Bronchial epithelial cell (primary cell): ENCODE results near the gene ABCB1. TPM values are rescaled to one million over a fixed set of nuclear protein-coding genes. Genes with fewer than 3 reads are reported as not detected.

Experiments used
- DNase-seq: peaks from one replicate; pipeline ENCODE4 v3.0.0-alpha.2; 2010; ENCODE audit warnings: low read depth
- FAIRE-seq: peaks from 2 replicates; lab custom pipeline; 2011; peaks lifted over from hg19 to GRCh38; lab: Jason Lieb, UNC
- H3K27me3 ChIP-seq: 2 replicates; pipeline ENCODE4 v1.5.1; 2011; ENCODE audit warnings: low read length; ENCODE audit not compliant: control insufficient read depth, insufficient read depth
- H3K36me3 ChIP-seq: 2 replicates; pipeline ENCODE4 v1.5.1; 2011; ENCODE audit warnings: low read length; ENCODE audit not compliant: control insufficient read depth, insufficient read depth
- H3K4me3 ChIP-seq: 2 replicates; pipeline ENCODE4 v1.5.1; 2011; ENCODE audit warnings: mild to moderate bottlenecking, low read depth, low read length, control low read depth
- CTCF ChIP-seq: IDR thresholded peaks from 2 replicates; pipeline ENCODE4 v1.5.1; 2011; ENCODE audit warnings: mild to moderate bottlenecking, moderate library complexity, low read length, control low read depth, inconsistent platforms; ENCODE audit not compliant: insufficient read depth, severe bottlenecking
- total RNA-seq: library from RNA; depleted of rRNA; stranded (reverse); fragments of >200 nt; gene quantifications from 2 replicates; pipeline ENCODE4 v1.2.1, GENCODE V29; 2014

ABCB1 gene
- total RNA-seq, 1 donor from 2014 or later: under 0.01 TPM

GRCh38 chr7:87592300-87592699 lies 8.4 kb downstream of the ABCB1 start:
- DNase-seq: no peak
- Histone ChIP-seq H3K4me3 (no peak overlapping the region), H3K36me3 (no peaks in the 10 kb centered on the region), H3K27me3 (peaks cover 2% of the 10 kb centered on the region)
- no peak for FAIRE-seq
- no peak for TF ChIP-seq CTCF

DNA sequence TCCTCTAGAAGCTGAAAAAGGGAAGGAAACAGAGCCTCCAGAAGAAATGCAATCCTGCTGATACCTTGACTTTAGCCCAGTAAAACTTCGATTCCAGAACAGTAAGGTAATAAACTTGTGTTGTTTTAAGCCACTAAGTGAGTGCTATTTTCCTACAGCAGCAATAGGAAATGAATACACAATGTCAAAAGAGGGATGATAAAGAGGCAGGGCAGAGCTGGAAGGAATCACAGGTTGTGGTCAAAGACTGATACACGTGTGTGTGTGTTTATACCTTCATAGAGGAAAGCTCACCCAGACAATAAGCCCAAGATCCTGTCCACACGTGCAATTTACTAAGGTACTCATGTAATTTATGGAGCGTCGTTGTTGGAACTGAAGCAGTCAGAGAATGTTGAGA lies 9.5 kb downstream of the ABCB1 start:
- no peaks in the 10 kb centered on the region for H3K36me3 ChIP-seq
- H3K4me3 ChIP-seq: no peak overlapping the region
- DNase-seq (no peak), FAIRE-seq (no peak)
- no peaks in the 10 kb centered on the region for H3K27me3 ChIP-seq
- TF ChIP-seq CTCF: no peak

- no peak for FAIRE-seq
- no peak for DNase-seq
- no peak overlapping the region for H3K4me3 ChIP-seq
- no peaks in the 10 kb centered on the region for H3K36me3 ChIP-seq
- no peak for TF ChIP-seq CTCF
- H3K27me3 ChIP-seq: no peaks in the 10 kb centered on the region
These were observed 10.1 kb downstream of the ABCB1 start for GRCh38 chr7:87590578-87590977.

DNA sequence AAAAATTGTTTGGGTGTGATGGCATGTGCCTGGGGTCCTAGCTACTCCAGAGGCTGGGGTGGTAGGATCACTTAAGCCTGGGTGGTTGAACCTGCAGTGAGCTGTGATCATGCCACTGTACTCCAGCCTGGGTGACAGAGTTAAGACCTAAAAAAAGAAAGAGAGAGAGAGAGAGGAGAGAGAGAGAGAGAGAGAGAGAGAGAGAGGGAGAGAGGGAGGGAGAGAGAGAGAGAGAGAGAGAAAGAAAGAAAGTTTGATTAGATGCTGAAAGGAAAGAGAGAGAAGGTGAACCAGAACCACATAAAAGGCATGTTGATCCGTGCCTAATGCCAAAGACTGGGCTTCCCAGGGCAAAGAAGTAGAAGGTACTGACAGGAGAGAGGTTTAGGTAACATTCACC lies 11.1 kb downstream of the ABCB1 start:
- Histone ChIP-seq H3K27me3 (no peaks in the 10 kb centered on the region), H3K36me3 (no peaks in the 10 kb centered on the region), H3K4me3 (no peak overlapping the region)
- no peak for TF ChIP-seq CTCF
- FAIRE-seq (no peak), DNase-seq (no peak)

DNA sequence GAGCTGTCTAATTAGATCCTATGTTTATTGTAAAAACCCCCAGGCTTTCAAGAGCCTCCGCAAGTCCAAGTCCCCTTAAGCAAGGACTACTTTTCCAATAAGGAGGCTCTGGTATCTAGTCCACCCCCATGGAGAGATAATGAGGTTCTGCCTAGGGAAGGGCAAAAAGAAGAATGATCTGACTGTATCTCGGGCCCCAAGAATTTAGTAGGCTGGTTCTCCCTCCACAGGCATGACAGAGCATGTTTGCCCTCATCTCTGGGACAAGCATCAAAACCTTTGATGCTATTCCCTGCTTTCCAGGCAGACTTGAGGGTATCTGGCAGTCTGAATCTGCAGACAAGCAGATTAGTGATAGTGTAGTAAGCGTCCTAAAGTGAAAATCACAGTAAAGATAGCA lies 19.0 kb downstream of the ABCB1 start:
- no peaks in the 10 kb centered on the region for H3K36me3 ChIP-seq
- H3K27me3 ChIP-seq: no peaks in the 10 kb centered on the region
- H3K4me3 ChIP-seq: no peak overlapping the region
- no peak for DNase-seq
- FAIRE-seq: peak; percentile 40
- no peak for TF ChIP-seq CTCF

GRCh38 chr7:87580636-87581035 lies 20.0 kb downstream of the ABCB1 start:
- no peaks in the 10 kb centered on the region for H3K36me3 ChIP-seq
- FAIRE-seq (no peak), DNase-seq (peak; percentile 12)
- no peaks in the 10 kb centered on the region for H3K27me3 ChIP-seq
- no peak overlapping the region for H3K4me3 ChIP-seq
- TF ChIP-seq CTCF: no peak
